LNCAP (cell line): ENCODE measurements around the gene FKBP6.
A peak's percentile ranks its signal among the peaks of the same experiment; 100 is the strongest.

Source experiments
- CTCF ChIP-seq: fragments of 450-650 bp; IDR thresholded peaks from 2 replicates; pipeline ENCODE4 v1.5.1; 2017; ENCODE audit warnings: mild to moderate bottlenecking

FKBP6 gene

DNA sequence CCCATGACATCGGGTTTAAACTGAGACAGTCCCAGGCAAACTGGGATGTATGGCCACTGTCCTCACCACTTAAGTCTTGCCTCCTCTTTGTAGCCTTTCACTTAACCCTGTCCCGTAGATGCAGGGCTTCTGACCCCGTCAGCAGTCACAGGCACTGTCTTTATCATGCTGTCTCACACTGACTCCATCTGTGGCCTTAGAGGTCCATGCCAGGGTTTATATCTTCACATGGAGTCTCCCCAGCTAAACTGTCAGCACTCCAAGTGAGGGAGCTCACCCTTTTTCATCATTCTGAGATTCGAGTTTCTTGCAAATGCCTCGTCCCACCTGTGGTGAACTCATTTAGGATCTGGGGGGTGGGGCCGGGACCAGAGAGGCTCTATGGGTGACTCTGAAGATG, 2.8 kb downstream of the FKBP6 start:
- TF ChIP-seq CTCF, result no peak

- TF ChIP-seq CTCF, result no peak
Observed at GRCh38 chr7:73332447-73332846, 4.5 kb downstream of the FKBP6 start.

DNA sequence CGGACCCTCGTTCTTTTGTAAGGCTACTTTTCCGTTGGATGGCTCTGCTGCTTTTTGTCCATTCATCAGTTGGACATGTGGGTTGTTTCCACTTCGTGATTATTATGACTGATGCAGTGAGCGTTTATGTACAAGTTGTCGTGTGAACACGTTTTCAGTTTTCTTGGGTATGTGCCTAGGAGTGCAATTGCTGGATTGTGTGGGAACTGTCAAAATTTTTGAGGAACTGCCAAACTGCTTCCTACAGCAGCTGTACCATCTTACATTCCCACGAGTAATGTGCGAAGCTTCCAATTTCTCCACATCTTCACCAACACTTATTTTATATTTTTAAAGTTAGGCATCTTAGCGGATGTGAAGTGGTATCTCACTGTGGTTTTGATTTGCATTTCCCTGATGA, 10.4 kb downstream of the FKBP6 start:
- no peak for TF ChIP-seq CTCF

- no peak for TF ChIP-seq CTCF
Observed at GRCh38 chr7:73340514-73340913, 12.6 kb downstream of the FKBP6 start.

DNA sequence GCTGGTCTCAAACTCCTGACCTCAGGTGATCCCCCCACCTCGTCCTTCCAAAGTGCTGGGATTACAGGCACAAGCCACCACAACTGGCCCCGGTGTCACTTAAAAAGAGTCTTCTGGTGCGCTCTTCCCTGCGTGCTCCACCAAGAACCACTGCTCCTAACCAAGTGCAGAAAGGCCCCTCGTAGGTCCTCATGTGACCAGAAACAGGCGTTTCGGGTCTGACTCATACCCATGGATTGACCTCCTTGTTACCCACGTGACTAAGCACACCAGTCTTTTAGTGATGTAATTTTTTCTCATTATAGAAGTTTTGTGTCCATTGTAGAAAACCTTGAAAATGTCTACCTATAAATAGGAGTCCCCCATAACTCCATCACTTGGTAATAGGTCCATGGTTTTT, 13.9 kb downstream of the FKBP6 start:
- TF ChIP-seq CTCF, result no peak

GRCh38 chr7:73342645-73343044, 14.7 kb downstream of the FKBP6 start:
- peak; percentile 30; the same call in 1 of the 2 replicates for TF ChIP-seq CTCF

- TF ChIP-seq CTCF, result no peak
Observed at GRCh38 chr7:73343671-73344380, 15.9 kb downstream of the FKBP6 start.

DNA sequence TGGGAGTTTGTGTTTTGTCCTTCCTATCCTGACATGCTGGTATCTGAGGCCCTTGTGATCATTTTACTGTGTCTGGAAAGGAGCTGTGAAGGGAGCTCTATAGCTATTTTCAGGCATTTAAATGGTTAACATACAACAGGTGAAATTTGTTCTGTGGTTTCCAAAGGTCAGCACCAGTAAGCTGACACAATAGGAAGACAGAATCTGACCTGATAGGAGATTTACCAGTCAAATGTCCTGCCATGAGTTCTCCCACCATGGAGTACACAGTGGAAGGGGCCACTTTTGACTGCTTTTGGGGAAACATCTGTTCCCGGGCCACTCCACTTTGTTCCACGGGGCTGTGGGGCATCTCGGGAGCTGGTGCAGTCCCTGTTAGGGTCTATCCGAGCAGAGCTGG, 17.6 kb downstream of the FKBP6 start:
- no peak for TF ChIP-seq CTCF
